ENCODE data around the gene MYOCD. TPM values are rescaled to one million over a fixed set of nuclear protein-coding genes. Genes with fewer than 3 reads are reported as not detected.

MYOCD gene
- total RNA-seq, 1 donor from 2014 or later: 26.5 TPM

DNA sequence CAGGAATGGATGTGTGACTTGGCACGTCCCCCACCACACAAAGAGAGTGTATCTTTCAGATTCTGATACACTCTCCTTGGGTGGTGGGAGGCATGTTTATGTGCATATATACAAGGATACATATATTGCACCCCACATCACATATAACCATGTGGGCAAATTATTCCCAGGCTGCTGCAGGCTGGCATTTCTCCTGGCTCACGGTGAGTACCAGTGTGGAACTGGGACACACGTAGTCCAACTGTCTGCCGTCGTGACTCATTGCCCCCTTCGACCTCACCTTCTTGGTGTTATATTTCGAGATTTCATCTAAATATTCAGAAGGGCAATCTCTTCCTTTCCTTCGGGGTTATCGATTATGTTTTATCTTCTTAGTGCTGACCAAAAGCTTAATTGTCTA is 148.0 kb downstream of the MYOCD start:
- H3K27ac ChIP-seq: no peak overlapping the region
- no peaks in the 10 kb centered on the region for H3K4me1 ChIP-seq
- no peak for TF ChIP-seq POLR2A (IDR thresholded peaks at IDR 0.05)
- TF ChIP-seq, protein P1, sequence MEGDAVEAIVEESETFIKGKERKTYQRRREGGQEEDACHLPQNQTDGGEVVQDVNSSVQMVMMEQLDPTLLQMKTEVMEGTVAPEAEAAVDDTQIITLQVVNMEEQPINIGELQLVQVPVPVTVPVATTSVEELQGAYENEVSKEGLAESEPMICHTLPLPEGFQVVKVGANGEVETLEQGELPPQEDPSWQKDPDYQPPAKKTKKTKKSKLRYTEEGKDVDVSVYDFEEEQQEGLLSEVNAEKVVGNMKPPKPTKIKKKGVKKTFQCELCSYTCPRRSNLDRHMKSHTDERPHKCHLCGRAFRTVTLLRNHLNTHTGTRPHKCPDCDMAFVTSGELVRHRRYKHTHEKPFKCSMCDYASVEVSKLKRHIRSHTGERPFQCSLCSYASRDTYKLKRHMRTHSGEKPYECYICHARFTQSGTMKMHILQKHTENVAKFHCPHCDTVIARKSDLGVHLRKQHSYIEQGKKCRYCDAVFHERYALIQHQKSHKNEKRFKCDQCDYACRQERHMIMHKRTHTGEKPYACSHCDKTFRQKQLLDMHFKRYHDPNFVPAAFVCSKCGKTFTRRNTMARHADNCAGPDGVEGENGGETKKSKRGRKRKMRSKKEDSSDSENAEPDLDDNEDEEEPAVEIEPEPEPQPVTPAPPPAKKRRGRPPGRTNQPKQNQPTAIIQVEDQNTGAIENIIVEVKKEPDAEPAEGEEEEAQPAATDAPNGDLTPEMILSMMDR (IDR thresholded peaks at IDR 0.05): no peak
- no peak for TF ChIP-seq POLR2AphosphoS5 (IDR thresholded peaks at IDR 0.05; ENCODE audit: insufficient read depth in 1 of 2, low read depth in 1 of 2)
- intact Hi-C loops (cut with DNase I): no loop called here
- H3K36me3 ChIP-seq: no peaks in the 10 kb centered on the region
- no peak for DNase-seq (ENCODE audit: extremely low spot score in 2 of 2)
- H3K9me3 ChIP-seq: no peaks in the 10 kb centered on the region
- H3K27me3 ChIP-seq: no peaks in the 10 kb centered on the region
- H3K4me3 ChIP-seq: no peak overlapping the region

DNA sequence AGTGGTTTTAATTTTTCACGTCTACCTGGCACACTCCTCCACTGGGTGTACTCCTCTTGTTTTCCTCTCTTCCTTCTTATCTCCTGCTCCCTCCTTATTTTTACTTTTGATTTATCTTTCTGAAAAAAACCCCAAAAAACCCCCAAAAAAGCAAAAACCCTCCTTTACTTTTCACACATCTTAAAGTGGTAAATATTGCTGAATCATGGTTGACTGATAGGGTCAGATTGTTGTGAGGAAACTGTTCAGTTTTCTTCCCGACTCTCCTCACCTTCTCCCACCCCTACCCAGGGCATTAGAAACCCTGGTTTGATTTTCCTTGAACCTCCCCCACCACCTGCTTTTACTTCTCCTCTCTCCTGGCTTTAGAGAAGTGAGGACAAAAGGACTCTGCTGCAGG is 149.0 kb downstream of the MYOCD start:
- Histone ChIP-seq H3K36me3 (no peaks in the 10 kb centered on the region), H3K27me3 (no peaks in the 10 kb centered on the region), H3K27ac (no peak overlapping the region), H3K4me1 (no peaks in the 10 kb centered on the region), H3K4me3 (no peak overlapping the region), H3K9me3 (no peaks in the 10 kb centered on the region)
- intact Hi-C loops (cut with DNase I): no loop called here
- TF ChIP-seq, protein P1 (IDR thresholded peaks at IDR 0.05): no peak
- TF ChIP-seq POLR2A (IDR thresholded peaks at IDR 0.05): no peak
- TF ChIP-seq POLR2AphosphoS5 (IDR thresholded peaks at IDR 0.05; ENCODE audit: insufficient read depth in 1 of 2, low read depth in 1 of 2): no peak
- DNase-seq (ENCODE audit: extremely low spot score in 2 of 2): no peak

DNA sequence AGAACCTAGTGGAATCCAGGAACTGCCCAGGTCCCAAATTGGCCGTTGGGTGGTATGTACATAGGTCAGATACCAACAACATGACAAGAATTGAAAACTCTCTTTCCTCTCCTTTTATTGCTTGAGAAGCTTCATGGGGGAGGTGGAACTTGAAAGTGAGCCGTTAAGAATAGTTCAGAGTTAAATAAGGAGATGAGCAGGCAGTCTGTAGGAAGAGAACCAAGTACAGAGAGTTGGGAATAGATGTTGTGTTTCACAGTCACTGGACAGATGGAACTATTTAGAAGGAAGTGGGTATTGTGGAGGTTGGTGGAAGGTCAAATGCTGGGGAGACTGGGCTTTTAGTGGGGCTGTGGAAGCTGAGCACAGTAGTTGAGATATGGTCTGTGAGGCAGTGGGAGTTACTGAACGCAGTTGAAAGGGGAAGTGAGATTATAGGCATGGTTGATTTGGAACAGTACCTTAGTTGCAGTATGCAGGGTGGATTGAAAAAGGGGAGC is 150.0 kb downstream of the MYOCD start:
- no peaks in the 10 kb centered on the region for H3K36me3 ChIP-seq
- intact Hi-C loops (cut with DNase I): no loop called here
- H3K27me3 ChIP-seq: no peaks in the 10 kb centered on the region
- no peak for DNase-seq (ENCODE audit: extremely low spot score in 2 of 2)
- H3K27ac ChIP-seq: no peak overlapping the region
- H3K4me1 ChIP-seq: no peaks in the 10 kb centered on the region
- no peak overlapping the region for H3K4me3 ChIP-seq
- no peak for TF ChIP-seq POLR2AphosphoS5 (IDR thresholded peaks at IDR 0.05; ENCODE audit: insufficient read depth in 1 of 2, low read depth in 1 of 2)
- TF ChIP-seq POLR2A (IDR thresholded peaks at IDR 0.05): no peak
- TF ChIP-seq, protein P1 (IDR thresholded peaks at IDR 0.05): no peak
- no peaks in the 10 kb centered on the region for H3K9me3 ChIP-seq

Other genes starting within 250 kb of the MYOCD start
- gene ARHGAP44, start 123.6 kb downstream of the MYOCD start, total RNA-seq: 3.2 TPM

Data from vagina (tissue), 2 donors.